ENCODE results near the gene MAP1A. TPM values are rescaled to one million over a fixed set of nuclear protein-coding genes. Genes with fewer than 3 reads are reported as not detected.

Gene MAP1A
- total and polyA plus RNA-seq, 2 donors (not counting 3 experiments of a cell fraction or from before 2014, with no cell fraction given) = 0.68 to 4.8 TPM

GRCh38 chr15:43469867-43470266 is 47.5 kb upstream of the MAP1A start:
- Histone ChIP-seq H3K27ac (ENCODE audit: insufficient read depth, low read depth, low read length) (no peak overlapping the region), H4K20me1 (replicated peaks; ENCODE audit: control insufficient read depth, extremely low read depth, insufficient read depth, low read length) (no peaks in the 10 kb centered on the region), H3K9me1 (replicated peaks; ENCODE audit: control insufficient read depth, extremely low read depth, insufficient read depth, low read length) (no peaks in the 10 kb centered on the region), H3K27me3 (ENCODE audit: control insufficient read depth in 2 of 2, insufficient read depth in 2 of 2, low read length in 2 of 2) (no peaks in the 10 kb centered on the region), H3K9ac (replicated peaks; ENCODE audit: extremely low read depth, insufficient read depth, low read length) (no peak overlapping the region), H3K36me3 (ENCODE audit: control insufficient read depth in 2 of 2, extremely low read depth in 1 of 2, insufficient read depth in 2 of 2, low read length in 2 of 2) (peaks cover 9 to 26% of the 10 kb centered on the region in 2 experiments), H2AFZ (ENCODE audit: low read depth, low read length) (no peak overlapping the region), H3K79me2 (ENCODE audit: control insufficient read depth, insufficient read depth, low read length) (no peaks in the 10 kb centered on the region), H3K4me1 (ENCODE audit: control insufficient read depth, extremely low read depth, insufficient read depth, low read length) (no peaks in the 10 kb centered on the region), H3K9me3 (replicated peaks; ENCODE audit: control insufficient read depth, insufficient read depth, low read length) (no peaks in the 10 kb centered on the region), H3K4me3 (replicated peaks in 1 of 3; ENCODE audit: insufficient read depth in 1 of 3, low read depth in 1 of 3, low read length in 3 of 3) (no peak overlapping the region), H3K4me2 (ENCODE audit: insufficient read depth, low read length) (no peak overlapping the region)
- intact Hi-C loops (cut with micrococcal nuclease) = no loop called here
- no peak for FAIRE-seq
- dilution Hi-C loops (cut with MboI; ENCODE audit: extremely low pct_ligation_motif_present, low sequenced_read_pairs) = no loop called here
- POLR2A ChIA-PET = no interaction called here
- CTCF ChIA-PET = interaction anchor here (1.1 to 1.5 kb wide), 3 partner anchors 29 to 53 kb away, joined by 3 read pairs; no protein-coding TSS in a partner anchor
- TF ChIP-seq POLR2A (IDR thresholded peaks at IDR 0.05; ENCODE audit: low read depth, low read length) = no peak
- TF ChIP-seq POLR2AphosphoS5 (IDR thresholded peaks at IDR 0.05; ENCODE audit: insufficient read depth, low read depth, low read length) = no peak
- TF ChIP-seq FOS (IDR thresholded peaks at IDR 0.05; ENCODE audit: borderline replicate concordance, insufficient read depth, low read length) = no peak
- no peak for TF ChIP-seq MYC (IDR thresholded peaks at IDR 0.05; ENCODE audit: low read depth, low read length)
- TF ChIP-seq EZH2 (IDR thresholded peaks at IDR 0.05; ENCODE audit: borderline replicate concordance, low read depth, low read length, severe bottlenecking) = no peak
- no peak for TF ChIP-seq JUN (IDR thresholded peaks at IDR 0.05; ENCODE audit: borderline replicate concordance, insufficient read depth, insufficient read length, low read depth)
- TF ChIP-seq CTCF (IDR thresholded peaks at IDR 0.05; ENCODE audit: extremely low read depth in 1 of 2, insufficient read depth in 1 of 2, low read depth in 1 of 2, low read length in 2 of 2) = no peak
- BruUV-seq (replicated peaks) = no TSS peak
- DNase-seq (ENCODE audit: low read depth, low spot score) = no peak

Data from endothelial cell of umbilical vein (primary cell).